Measurements from ENCODE around the gene SPDYE17. TPM values are rescaled to one million over a fixed set of nuclear protein-coding genes. Genes with fewer than 3 reads are reported as not detected.
"Not testable (repeated sequence)": the region's sequence is repeated elsewhere in the genome, so short reads cannot be mapped to it uniquely, and the experiment has no call there.

Gene SPDYE17
- total RNA-seq, 1 experiment from 2014 or later, result not detected

GRCh38 chr7:77002678-77003233 is 29.4 kb downstream of the SPDYE17 start:
- in situ Hi-C loops (cut with HindIII; ENCODE audit: low pct_unique_long_range_greater_than_20kb, low sequenced_read_pairs), result not testable (repeated sequence)

GRCh38 chr7:77002104-77002503 is 30.1 kb downstream of the SPDYE17 start:
- in situ Hi-C loops (cut with HindIII; ENCODE audit: low pct_unique_long_range_greater_than_20kb, low sequenced_read_pairs); DNase-seq (ENCODE audit: low read depth): not testable (repeated sequence)

More at GRCh38 chr7:77002678-77003233, 29.4 kb downstream of the SPDYE17 start:
- DNase-seq (ENCODE audit: low read depth), result not testable (repeated sequence)

- DNase-seq (ENCODE audit: low read depth); in situ Hi-C loops (cut with HindIII; ENCODE audit: low pct_unique_long_range_greater_than_20kb, low sequenced_read_pairs): not testable (repeated sequence)
Observed at GRCh38 chr7:76999474-77000107, 32.6 kb downstream of the SPDYE17 start.

GRCh38 chr7:76998764-76999450 is 33.3 kb downstream of the SPDYE17 start:
- in situ Hi-C loops (cut with HindIII; ENCODE audit: low pct_unique_long_range_greater_than_20kb, low sequenced_read_pairs); DNase-seq (ENCODE audit: low read depth): not testable (repeated sequence)

GRCh38 chr7:76998285-76998589 is 33.9 kb downstream of the SPDYE17 start:
- DNase-seq (ENCODE audit: low read depth), result no peak
- in situ Hi-C loops (cut with HindIII; ENCODE audit: low pct_unique_long_range_greater_than_20kb, low sequenced_read_pairs), result no loop called here

- in situ Hi-C loops (cut with HindIII; ENCODE audit: low pct_unique_long_range_greater_than_20kb, low sequenced_read_pairs), result no loop called here
- no peak for DNase-seq (ENCODE audit: low read depth)
Observed at GRCh38 chr7:76997381-76998284, 34.5 kb downstream of the SPDYE17 start.

GRCh38 chr7:76996932-76997331 is 35.2 kb downstream of the SPDYE17 start:
- in situ Hi-C loops (cut with HindIII; ENCODE audit: low pct_unique_long_range_greater_than_20kb, low sequenced_read_pairs), result not testable (repeated sequence)

GRCh38 chr7:76994286-76994685 is 37.9 kb downstream of the SPDYE17 start:
- in situ Hi-C loops (cut with HindIII; ENCODE audit: low pct_unique_long_range_greater_than_20kb, low sequenced_read_pairs); DNase-seq (ENCODE audit: low read depth): not testable (repeated sequence)

More at GRCh38 chr7:76996932-76997331, 35.2 kb downstream of the SPDYE17 start:
- DNase-seq (ENCODE audit: low read depth), result not testable (repeated sequence)

- DNase-seq (ENCODE audit: low read depth); in situ Hi-C loops (cut with HindIII; ENCODE audit: low pct_unique_long_range_greater_than_20kb, low sequenced_read_pairs): not testable (repeated sequence)
Observed at GRCh38 chr7:76993831-76994230, 38.3 kb downstream of the SPDYE17 start.

- DNase-seq (ENCODE audit: low read depth); in situ Hi-C loops (cut with HindIII; ENCODE audit: low pct_unique_long_range_greater_than_20kb, low sequenced_read_pairs): not testable (repeated sequence)
Observed at GRCh38 chr7:76992871-76993270, 39.3 kb downstream of the SPDYE17 start.

- in situ Hi-C loops (cut with HindIII; ENCODE audit: low pct_unique_long_range_greater_than_20kb, low sequenced_read_pairs); DNase-seq (ENCODE audit: low read depth): not testable (repeated sequence)
Observed at GRCh38 chr7:76992204-76992603, 40.0 kb downstream of the SPDYE17 start.

GRCh38 chr7:76990202-76990601 is 42.0 kb downstream of the SPDYE17 start:
- in situ Hi-C loops (cut with HindIII; ENCODE audit: low pct_unique_long_range_greater_than_20kb, low sequenced_read_pairs); DNase-seq (ENCODE audit: low read depth): not testable (repeated sequence)

- DNase-seq (ENCODE audit: low read depth); in situ Hi-C loops (cut with HindIII; ENCODE audit: low pct_unique_long_range_greater_than_20kb, low sequenced_read_pairs): not testable (repeated sequence)
Observed at GRCh38 chr7:76985924-76986717, 46.0 kb downstream of the SPDYE17 start.

GRCh38 chr7:76984784-76985136 is 47.4 kb downstream of the SPDYE17 start:
- in situ Hi-C loops (cut with HindIII; ENCODE audit: low pct_unique_long_range_greater_than_20kb, low sequenced_read_pairs); DNase-seq (ENCODE audit: low read depth): not testable (repeated sequence)

GRCh38 chr7:76983937-76984783 is 48.0 kb downstream of the SPDYE17 start:
- DNase-seq (ENCODE audit: low read depth); in situ Hi-C loops (cut with HindIII; ENCODE audit: low pct_unique_long_range_greater_than_20kb, low sequenced_read_pairs): not testable (repeated sequence)

- DNase-seq (ENCODE audit: low read depth); in situ Hi-C loops (cut with HindIII; ENCODE audit: low pct_unique_long_range_greater_than_20kb, low sequenced_read_pairs): not testable (repeated sequence)
Observed at GRCh38 chr7:76983333-76983732, 48.8 kb downstream of the SPDYE17 start.

GRCh38 chr7:76982501-76982900 is 49.7 kb downstream of the SPDYE17 start:
- in situ Hi-C loops (cut with HindIII; ENCODE audit: low pct_unique_long_range_greater_than_20kb, low sequenced_read_pairs); DNase-seq (ENCODE audit: low read depth): not testable (repeated sequence)

All from Caki2 (cell line).